Measurements from ENCODE around the gene NOPCHAP1. TPM values are rescaled to one million over a fixed set of nuclear protein-coding genes. Genes with fewer than 3 reads are reported as not detected.

NOPCHAP1 gene
- total and polyA plus RNA-seq, 2 of the 8 experiments (the other 6 are each of a cell fraction or from before 2014, with no cell fraction given) = 14.9 to 39.5 TPM

- TF ChIP-seq CTBP2 (IDR thresholded peaks at IDR 0.05; ENCODE audit: borderline replicate concordance, insufficient read depth, insufficient read length, low read length) = no peak
These were observed 29.0 kb upstream of the NOPCHAP1 start (continued) for GRCh38 chr12:104956870-104957718.
